ENCODE data around the gene YOD1. TPM values are rescaled to one million over a fixed set of nuclear protein-coding genes. Genes with fewer than 3 reads are reported as not detected.

YOD1 gene
- total RNA-seq, result 10 to 100 TPM in 1 of 2 experiments, 1 to 10 TPM in 1; 9.7 to 10.0 TPM
- under 1 TPM; 0.47 to 0.48 TPM for polyA plus RNA-seq

- Mint-ChIP-seq H3K9me3 (peaks cover 0 to 3% (median 0%) of the 10 kb centered on the region in 8 donors), H3K27ac (peak within 1 kb of the TSS; percentile 85 to 99 (median 96)), H3K27me3 (peaks cover 0 to 2% of the 10 kb centered on the region in 2 donors), H3K4me3 (peak within 1 kb of the TSS; percentile 94 to 100 (median 98)), H3K36me3 (peaks cover 9 to 40% of the 10 kb centered on the region in 2 donors), H3K4me1 (peaks cover 27 to 74% (median 53%) of the 10 kb centered on the region in 4 donors)
- DNase-seq, result no peak
- ChIA-PET POLR2A (ENCODE audit: partially characterized antibody) (interaction anchor here (1.8 kb wide), 1 partner anchor 270 kb away, joined by 8 read pairs; the partner anchor contains the start of gene CD55), CTCF (ENCODE audit: partially characterized antibody) (interaction anchor here (1.3 kb wide), 1 partner anchor 12 kb away, joined by 5 read pairs; no protein-coding TSS in a partner anchor)
- no peaks in the 10 kb centered on the region for H3K9me3 ChIP-seq (ENCODE audit: control insufficient read depth in 1 of 2, low read length in 2 of 2)
- H3K27ac ChIP-seq (ENCODE audit: low read depth, low read length), result peak within 1 kb of the TSS; percentile 79
- no peaks in the 10 kb centered on the region for H3K27me3 ChIP-seq (ENCODE audit: insufficient read depth, low read length)
- peaks cover 51% of the 10 kb centered on the region for H3K4me1 ChIP-seq (ENCODE audit: insufficient read depth, low read length)
- H3K4me3 ChIP-seq (ENCODE audit: low read length in 2 of 2), result peak within 1 kb of the TSS; percentile 63 to 85
- peaks cover 14% of the 10 kb centered on the region for H3K36me3 ChIP-seq (ENCODE audit: insufficient read depth, low read length)
- intact Hi-C loops (cut with micrococcal nuclease), result no loop called here
These were observed at the start of gene YOD1 for GRCh38 chr1:207051191-207051943. TSS of gene YOD1 (minus strand) at chr1:207051208. CDS start at chr1:207051030, 178 bp downstream.

- Histone ChIP-seq H3K27me3 (ENCODE audit: insufficient read depth, low read length) (no peaks in the 10 kb centered on the region), H3K4me3 (ENCODE audit: low read length in 2 of 2) (no peak overlapping the region), H3K36me3 (ENCODE audit: insufficient read depth, low read length) (no peaks in the 10 kb centered on the region), H3K4me1 (ENCODE audit: insufficient read depth, low read length) (no peaks in the 10 kb centered on the region), H3K27ac (ENCODE audit: low read depth, low read length) (no peak overlapping the region), H3K9me3 (ENCODE audit: control insufficient read depth in 1 of 2, low read length in 2 of 2) (no peaks in the 10 kb centered on the region)
- no peak for DNase-seq
- H3K9me3 Mint-ChIP-seq, result no peaks in the 10 kb centered on the region
- H3K36me3 Mint-ChIP-seq, result no peaks in the 10 kb centered on the region
- H3K4me1 Mint-ChIP-seq, result no peaks in the 10 kb centered on the region
- H3K27ac Mint-ChIP-seq, result no peak overlapping the region
- ChIA-PET CTCF (ENCODE audit: partially characterized antibody) (no interaction called here), POLR2A (ENCODE audit: partially characterized antibody) (interaction anchor here (0.8 kb wide), 1 partner anchor 223 kb away, joined by 3 read pairs; no protein-coding TSS in a partner anchor)
- peaks cover 13% of the 10 kb centered on the region in 2 donors for H3K27me3 Mint-ChIP-seq
- H3K4me3 Mint-ChIP-seq, result no peak overlapping the region
- intact Hi-C loops (cut with micrococcal nuclease), result no loop called here
These were observed 46.9 kb upstream of the YOD1 start for GRCh38 chr1:207097871-207098324.

- H3K4me1 Mint-ChIP-seq, result peaks cover 0 to 5% (median 2%) of the 10 kb centered on the region in 4 donors
These were observed 42.9 kb upstream of the YOD1 start for GRCh38 chr1:207093944-207094343.

GRCh38 chr1:207091200-207091908, 40.3 kb upstream of the YOD1 start:
- CTCF ChIA-PET (ENCODE audit: partially characterized antibody), result interaction anchor here (3.9 kb wide), 1 partner anchor 314 kb away, joined by 13 read pairs; no protein-coding TSS in a partner anchor
- Histone ChIP-seq H3K4me1 (ENCODE audit: insufficient read depth, low read length) (no peaks in the 10 kb centered on the region), H3K9me3 (ENCODE audit: control insufficient read depth in 1 of 2, low read length in 2 of 2) (no peaks in the 10 kb centered on the region), H3K36me3 (ENCODE audit: insufficient read depth, low read length) (no peaks in the 10 kb centered on the region), H3K27ac (ENCODE audit: low read depth, low read length) (no peak overlapping the region), H3K27me3 (ENCODE audit: insufficient read depth, low read length) (no peaks in the 10 kb centered on the region), H3K4me3 (ENCODE audit: low read length in 2 of 2) (no peak overlapping the region)
- Mint-ChIP-seq H3K36me3 (no peaks in the 10 kb centered on the region), H3K4me3 (no peak overlapping the region), H3K27me3 (peaks cover 7 to 9% of the 10 kb centered on the region in 2 donors), H3K9me3 (no peaks in the 10 kb centered on the region), H3K27ac (no peak overlapping the region), H3K4me1 (peaks cover 0 to 5% (median 2%) of the 10 kb centered on the region in 4 donors)
- intact Hi-C loops (cut with micrococcal nuclease), result no loop called here
- POLR2A ChIA-PET (ENCODE audit: partially characterized antibody), result no interaction called here
- DNase-seq, result no peak

More at GRCh38 chr1:207093944-207094343, 42.9 kb upstream of the YOD1 start:
- Mint-ChIP-seq H3K27ac (no peak overlapping the region), H3K9me3 (no peaks in the 10 kb centered on the region), H3K36me3 (no peaks in the 10 kb centered on the region), H3K4me3 (no peak overlapping the region), H3K27me3 (peaks cover 9% of the 10 kb centered on the region in 2 donors)
- no peaks in the 10 kb centered on the region for H3K27me3 ChIP-seq (ENCODE audit: insufficient read depth, low read length)
- DNase-seq, result no peak
- no peak overlapping the region for H3K4me3 ChIP-seq (ENCODE audit: low read length in 2 of 2)
- intact Hi-C loops (cut with micrococcal nuclease), result no loop called here
- CTCF ChIA-PET (ENCODE audit: partially characterized antibody), result interaction anchor here (0.8 to 1.9 kb wide), 2 partner anchors 14 to 311 kb away, joined by 4 to 7 read pairs; no protein-coding TSS in a partner anchor
- POLR2A ChIA-PET (ENCODE audit: partially characterized antibody), result no interaction called here
- H3K36me3 ChIP-seq (ENCODE audit: insufficient read depth, low read length), result no peaks in the 10 kb centered on the region
- H3K4me1 ChIP-seq (ENCODE audit: insufficient read depth, low read length), result no peaks in the 10 kb centered on the region
- H3K27ac ChIP-seq (ENCODE audit: low read depth, low read length), result no peak overlapping the region
- H3K9me3 ChIP-seq (ENCODE audit: control insufficient read depth in 1 of 2, low read length in 2 of 2), result no peaks in the 10 kb centered on the region

- H3K36me3 Mint-ChIP-seq, result no peaks in the 10 kb centered on the region
- intact Hi-C loops (cut with micrococcal nuclease), result no loop called here
- POLR2A ChIA-PET (ENCODE audit: partially characterized antibody), result interaction anchor here (1.0 kb wide), 1 partner anchor 17 kb away, joined by 3 read pairs; no protein-coding TSS in a partner anchor
These were observed 38.8 kb upstream of the YOD1 start for GRCh38 chr1:207089627-207090355.

GRCh38 chr1:207088701-207089626, 38.0 kb upstream of the YOD1 start, which contains the start of gene C4BPB:
TSS of gene C4BPB (plus strand) at chr1:207088860. CDS start at chr1:207089532, 672 bp downstream.
- no peak within 1 kb of the TSS for H3K27ac ChIP-seq (ENCODE audit: low read depth, low read length)
- Mint-ChIP-seq H3K27me3 (peaks cover 3 to 11% of the 10 kb centered on the region in 2 donors), H3K4me1 (peaks cover 6 to 11% (median 9%) of the 10 kb centered on the region in 4 donors), H3K27ac (peak within 1 kb of the TSS in 4 of 7 donors; percentile 46 to 72 (median 64)), H3K36me3 (no peaks in the 10 kb centered on the region), H3K9me3 (no peaks in the 10 kb centered on the region), H3K4me3 (peak within 1 kb of the TSS; percentile 63 to 84 (median 74))
- POLR2A ChIA-PET (ENCODE audit: partially characterized antibody), result interaction anchor here (0.5 to 1.0 kb wide), 2 partner anchors 18 to 419 kb away, joined by 3 read pairs; no protein-coding TSS in a partner anchor
- H3K9me3 ChIP-seq (ENCODE audit: control insufficient read depth in 1 of 2, low read length in 2 of 2), result no peaks in the 10 kb centered on the region
- H3K27me3 ChIP-seq (ENCODE audit: insufficient read depth, low read length), result no peaks in the 10 kb centered on the region
- DNase-seq, result peak in 3 of 5 donors; percentile 5 to 27 (median 12)
- H3K4me3 ChIP-seq (ENCODE audit: low read length in 2 of 2), result no peak within 1 kb of the TSS
- intact Hi-C loops (cut with micrococcal nuclease), result no loop called here
- no peaks in the 10 kb centered on the region for H3K36me3 ChIP-seq (ENCODE audit: insufficient read depth, low read length)
- CTCF ChIA-PET (ENCODE audit: partially characterized antibody), result interaction anchor here (0.9 to 3.9 kb wide), 6 partner anchors 8 to 411 kb away, joined by 3 to 13 read pairs (median 3); partner anchors contain the start of genes CR1 and CR2
- no peaks in the 10 kb centered on the region for H3K4me1 ChIP-seq (ENCODE audit: insufficient read depth, low read length)

More at GRCh38 chr1:207089627-207090355, 38.8 kb upstream of the YOD1 start:
- Mint-ChIP-seq H3K4me3 (peak overlapping the region; percentile 63 to 84 (median 74)), H3K4me1 (peaks cover 6 to 8% (median 7%) of the 10 kb centered on the region in 4 donors), H3K27ac (peak overlapping the region in 3 of 7 donors; percentile 46 to 72 (median 70)), H3K9me3 (no peaks in the 10 kb centered on the region), H3K27me3 (peaks cover 3 to 4% of the 10 kb centered on the region in 2 donors)
- H3K4me1 ChIP-seq (ENCODE audit: insufficient read depth, low read length), result no peaks in the 10 kb centered on the region
- H3K4me3 ChIP-seq (ENCODE audit: low read length in 2 of 2), result no peak overlapping the region
- H3K27me3 ChIP-seq (ENCODE audit: insufficient read depth, low read length), result no peaks in the 10 kb centered on the region
- DNase-seq, result peak in 1 of 5 donors; percentile 5
- no peaks in the 10 kb centered on the region for H3K36me3 ChIP-seq (ENCODE audit: insufficient read depth, low read length)
- CTCF ChIA-PET (ENCODE audit: partially characterized antibody), result interaction anchor here (0.9 to 3.9 kb wide), 6 partner anchors 9 to 410 kb away, joined by 3 to 13 read pairs (median 3); partner anchors contain the start of genes CR1 and CR2
- H3K27ac ChIP-seq (ENCODE audit: low read depth, low read length), result no peak overlapping the region
- no peaks in the 10 kb centered on the region for H3K9me3 ChIP-seq (ENCODE audit: control insufficient read depth in 1 of 2, low read length in 2 of 2)
